ENCODE results near the gene KIF6.
"Not testable (repeated sequence)": the region's sequence is repeated elsewhere in the genome, so short reads cannot be mapped to it uniquely, and the experiment has no call there.

DNA sequence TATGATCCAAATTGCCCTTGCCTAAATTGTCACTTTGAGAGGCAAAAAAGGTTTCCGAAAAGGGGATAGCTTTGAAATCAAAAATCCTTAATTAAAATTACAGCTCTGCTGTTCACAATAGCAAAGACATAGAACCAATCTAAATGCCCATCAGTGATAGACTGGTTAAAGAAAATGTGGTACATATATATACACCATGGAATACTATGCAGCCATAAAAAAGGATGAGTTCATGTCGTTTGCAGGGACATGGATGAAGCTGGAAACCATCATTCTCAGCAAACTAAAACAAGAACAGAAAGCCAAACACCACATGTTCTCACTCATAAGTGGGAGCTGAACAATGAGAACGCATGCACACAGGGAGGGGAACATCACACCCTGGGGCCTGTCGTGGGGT lies 1.9 kb downstream of the KIF6 start:
- TF ChIP-seq, protein P1, sequence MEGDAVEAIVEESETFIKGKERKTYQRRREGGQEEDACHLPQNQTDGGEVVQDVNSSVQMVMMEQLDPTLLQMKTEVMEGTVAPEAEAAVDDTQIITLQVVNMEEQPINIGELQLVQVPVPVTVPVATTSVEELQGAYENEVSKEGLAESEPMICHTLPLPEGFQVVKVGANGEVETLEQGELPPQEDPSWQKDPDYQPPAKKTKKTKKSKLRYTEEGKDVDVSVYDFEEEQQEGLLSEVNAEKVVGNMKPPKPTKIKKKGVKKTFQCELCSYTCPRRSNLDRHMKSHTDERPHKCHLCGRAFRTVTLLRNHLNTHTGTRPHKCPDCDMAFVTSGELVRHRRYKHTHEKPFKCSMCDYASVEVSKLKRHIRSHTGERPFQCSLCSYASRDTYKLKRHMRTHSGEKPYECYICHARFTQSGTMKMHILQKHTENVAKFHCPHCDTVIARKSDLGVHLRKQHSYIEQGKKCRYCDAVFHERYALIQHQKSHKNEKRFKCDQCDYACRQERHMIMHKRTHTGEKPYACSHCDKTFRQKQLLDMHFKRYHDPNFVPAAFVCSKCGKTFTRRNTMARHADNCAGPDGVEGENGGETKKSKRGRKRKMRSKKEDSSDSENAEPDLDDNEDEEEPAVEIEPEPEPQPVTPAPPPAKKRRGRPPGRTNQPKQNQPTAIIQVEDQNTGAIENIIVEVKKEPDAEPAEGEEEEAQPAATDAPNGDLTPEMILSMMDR (optimal IDR thresholded peaks at IDR 0.05 in 1 of 3, IDR thresholded peaks at IDR 0.05 in 1 of 3, conservative IDR thresholded peaks at IDR 0.05 in 1 of 3; ENCODE audit: extremely low read depth in 1 of 3, insufficient read depth in 2 of 3, low read length in 3 of 3), result not testable (repeated sequence)
- TF ChIP-seq EZH2 (IDR thresholded peaks at IDR 0.05; ENCODE audit: low read length), result not testable (repeated sequence)
